B cell (primary cell): Measurements from ENCODE around the gene RMP24.

ENCODE experiments used
- ATAC-seq: fragments of 200-7000 bp; cut with Tn5 transposase; one replicate; pipeline ENCODE4 v1.10.0; 2021; ENCODE audit warnings: low read depth, mild to moderate bottlenecking, moderate number of reproducible peaks, moderate library complexity
- CTCF ChIA-PET: fragments of 350-600 bp; sonication (Branson Sonifier 250); formaldehyde crosslinking; loops from one replicate; lab custom pipeline; 2021; ENCODE audit warnings: antibody characterized with exemption, inconsistent platforms; lab: Charles Lee
- POLR2A ChIA-PET: fragments of 350-600 bp; sonication (Branson Sonifier 250); formaldehyde crosslinking; loops from one replicate; lab custom pipeline; 2021; ENCODE audit warnings: antibody characterized with exemption; lab: Charles Lee
- DNase-seq: peaks from one replicate; pipeline ENCODE4 v3.0.0; 2013
- H2AFZ ChIP-seq: 2 replicates; pipeline ENCODE4 v1.6.1; 2012; ENCODE audit warnings: mild to moderate bottlenecking, low read depth, low read length; ENCODE audit not compliant: insufficient read depth, poor library complexity, severe bottlenecking
- H3K27ac ChIP-seq, 2 donors: 1 replicate in 1 of 2; 2 replicates in 1 of 2; pipeline ENCODE4 v1.5.1; 2012 to 2013; ENCODE audit warnings: low read length in 2 of 2, mild to moderate bottlenecking in 2 of 2, moderate library complexity in 1 of 2
- H3K27me3 ChIP-seq, 4 experiments: fragments of 200-600 bp in 1 of 4; sonication (generic) in 1 of 4; replicated peaks in 1 of 4; 1 replicate in 2 of 4; 2 replicates in 2 of 4; pipeline versions ENCODE4 v1.6.1 to v1.7.0; 2013 to 2016; ENCODE audit warnings: low read length in 3 of 4, mild to moderate bottlenecking in 2 of 4, mixed read lengths in 1 of 4, moderate library complexity in 1 of 4; ENCODE audit not compliant: insufficient read depth in 4 of 4, control insufficient read depth in 3 of 4; ENCODE audit errors: control extremely low read depth in 1 of 4
- H3K36me3 ChIP-seq, 2 experiments: replicated peaks in 1 of 2; 1 replicate in 1 of 2; 2 replicates in 1 of 2; pipeline versions ENCODE4 v1.6.1 to v1.7.1; 2013; ENCODE audit warnings: low read length in 1 of 2; ENCODE audit not compliant: insufficient read depth in 2 of 2, control insufficient read depth in 1 of 2; ENCODE audit errors: control extremely low read depth in 1 of 2, extremely low read depth in 1 of 2
- H3K4me1 ChIP-seq, 2 donors: fragments of 200-600 bp in 1 of 2; sonication (generic) in 1 of 2; 1 replicate in 1 of 2; 2 replicates in 1 of 2; pipeline versions ENCODE4 v1.5.1 to v1.6.1; 2013 to 2017; ENCODE audit warnings: low read length in 2 of 2; ENCODE audit not compliant: control insufficient read depth in 2 of 2, insufficient read depth in 2 of 2
- H3K4me2 ChIP-seq: replicated peaks from 2 replicates; pipeline ENCODE3; 2012; ENCODE audit warnings: mild to moderate bottlenecking, low read depth, low read length; ENCODE audit not compliant: poor library complexity, severe bottlenecking
- H3K4me3 ChIP-seq, 5 experiments: fragments of 200-600 bp in 1 of 5; sonication (generic) in 1 of 5; 1 replicate in 3 of 5; 2 replicates in 2 of 5; pipeline versions ENCODE4 v1.5.1 to v1.7.0; 2011 to 2016; ENCODE audit warnings: low read length in 4 of 5, mild to moderate bottlenecking in 4 of 5, low read depth in 2 of 5, control low read depth in 1 of 5, moderate library complexity in 1 of 5; ENCODE audit not compliant: insufficient read depth in 1 of 5; ENCODE audit errors: control extremely low read depth in 1 of 5, extremely low read depth in 1 of 5
- H3K79me2 ChIP-seq: fragments of 200-600 bp; sonication (generic); one replicate; pipeline ENCODE4 v1.6.0; 2016; ENCODE audit warnings: low read length; ENCODE audit not compliant: control insufficient read depth, insufficient read depth
- H3K9ac ChIP-seq: fragments of 200-600 bp; sonication (generic); 2 replicates; pipeline ENCODE4 v1.6.1; 2017; ENCODE audit warnings: mild to moderate bottlenecking, low read length, moderate library complexity
- H3K9me3 ChIP-seq, 3 donors: one replicate each; pipeline versions ENCODE4 v1.6.1 to v1.7.1; 2013; ENCODE audit warnings: low read length in 2 of 3; ENCODE audit not compliant: control insufficient read depth in 2 of 3, insufficient read depth in 1 of 3; ENCODE audit errors: control extremely low read depth in 1 of 3
- H4K20me1 ChIP-seq: 2 replicates; pipeline ENCODE4 v1.6.0; 2012; ENCODE audit warnings: mild to moderate bottlenecking, low read length; ENCODE audit not compliant: insufficient read depth, control insufficient read depth, poor library complexity, severe bottlenecking
- H3K27ac Mint-ChIP-seq: one replicate; pipeline ENCODE4 v1.8.0; 2021; ENCODE audit warnings: mixed read lengths
- H3K27me3 Mint-ChIP-seq: one replicate; pipeline ENCODE4 v1.8.0; 2021; ENCODE audit warnings: mixed read lengths
- H3K4me1 Mint-ChIP-seq: one replicate; pipeline ENCODE4 v1.8.0; 2021; ENCODE audit warnings: mixed read lengths
- H3K4me3 Mint-ChIP-seq: one replicate; pipeline ENCODE4 v1.8.0; 2021; ENCODE audit warnings: mixed read lengths
- H3K9me3 Mint-ChIP-seq: one replicate; pipeline ENCODE4 v1.8.0; 2022; ENCODE audit warnings: mixed read lengths; ENCODE audit not compliant: insufficient read depth
- CTCF ChIP-seq: fragments of 200-600 bp; IDR thresholded peaks from one replicate; pipeline ENCODE4 v1.8.0; 2022; ENCODE audit warnings: antibody characterized with exemption, mild to moderate bottlenecking
- EZH2 ChIP-seq: IDR thresholded peaks from 2 replicates; pipeline ENCODE4 v1.6.1; 2012; ENCODE audit warnings: borderline replicate concordance, low read depth, mild to moderate bottlenecking, moderate library complexity, low read length; ENCODE audit not compliant: insufficient read depth, poor library complexity, severe bottlenecking
- WGBS: methylation state at CpG from one replicate; pipeline ENCODE4 v1.1.5; 2013; ENCODE audit warnings: missing lambda C conversion rate; ENCODE audit not compliant: insufficient coverage; 5-methylcytosine and 5-hydroxymethylcytosine counted together
- intact Hi-C: fragments of 100-400 bp; cut with micrococcal nuclease; formaldehyde crosslinking; loops from one replicate; pipeline ENCODE4 v1.10.0; 2022

Gene RMP24

GRCh38 chr18:35938562-35938961 lies 33.9 kb upstream of the RMP24 start:
- no peak for ATAC-seq
- no peak overlapping the region for H3K4me3 Mint-ChIP-seq
- Histone ChIP-seq H4K20me1 (no peaks in the 10 kb centered on the region), H3K4me3 (no peak overlapping the region), H3K27ac (no peak overlapping the region), H3K9me3 (no peaks in the 10 kb centered on the region), H3K9ac (no peak overlapping the region), H3K4me2 (no peak overlapping the region), H3K4me1 (no peaks in the 10 kb centered on the region), H3K27me3 (no peaks in the 10 kb centered on the region), H3K36me3 (no peaks in the 10 kb centered on the region), H2AFZ (no peak overlapping the region), H3K79me2 (no peaks in the 10 kb centered on the region)
- no peaks in the 10 kb centered on the region for H3K9me3 Mint-ChIP-seq
- intact Hi-C loops: no loop called here
- H3K27me3 Mint-ChIP-seq: peaks cover 9% of the 10 kb centered on the region
- POLR2A ChIA-PET: no interaction called here
- no peak overlapping the region for H3K27ac Mint-ChIP-seq
- TF ChIP-seq CTCF (no peak), EZH2 (no peak)
- WGBS: no CpG with 5 or more reads among the region's 1 CpG
- CTCF ChIA-PET: interaction anchor here (0.8 to 1.1 kb wide), 2 partner anchors 183 to 346 kb away, joined by 3 to 4 read pairs; no protein-coding TSS in a partner anchor
- DNase-seq: no peak
- no peaks in the 10 kb centered on the region for H3K4me1 Mint-ChIP-seq

DNA sequence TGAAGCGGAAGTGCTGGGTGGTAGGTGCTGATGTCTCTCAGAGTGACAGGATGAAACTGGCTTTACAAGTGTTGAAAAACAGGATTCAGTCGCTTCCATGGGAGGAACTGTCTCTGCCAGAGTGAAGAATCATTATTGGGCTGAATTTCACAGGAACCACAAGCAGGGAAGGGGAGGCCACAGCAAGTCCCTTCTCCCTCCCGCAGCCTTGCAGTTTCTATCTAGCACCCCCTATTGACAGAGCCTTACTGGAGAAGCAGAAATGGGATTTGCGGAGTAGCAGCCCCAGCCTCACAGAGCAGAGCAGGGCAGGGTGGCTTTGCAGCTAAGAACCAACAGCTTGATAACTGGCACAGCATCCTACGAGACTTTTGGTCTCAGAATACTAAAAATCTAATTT lies 33.3 kb upstream of the RMP24 start:
- no peaks in the 10 kb centered on the region for H3K27me3 ChIP-seq
- H3K9me3 ChIP-seq: no peaks in the 10 kb centered on the region
- ATAC-seq: no peak
- no peaks in the 10 kb centered on the region for H3K79me2 ChIP-seq
- no peak for TF ChIP-seq EZH2
- no peak for TF ChIP-seq CTCF
- CTCF ChIA-PET: interaction anchor here (1.1 kb wide), 1 partner anchor 345 kb away, joined by 4 read pairs; no protein-coding TSS in a partner anchor
- no peak overlapping the region for H3K9ac ChIP-seq
- POLR2A ChIA-PET: no interaction called here
- no peaks in the 10 kb centered on the region for H4K20me1 ChIP-seq
- DNase-seq: no peak
- Mint-ChIP-seq H3K4me1 (no peaks in the 10 kb centered on the region), H3K4me3 (no peak overlapping the region), H3K9me3 (no peaks in the 10 kb centered on the region), H3K27ac (no peak overlapping the region), H3K27me3 (peaks cover 9% of the 10 kb centered on the region)
- H3K4me1 ChIP-seq: no peaks in the 10 kb centered on the region
- no peaks in the 10 kb centered on the region for H3K36me3 ChIP-seq
- 53% methylated on average over 4 of the region's 5 CpGs for WGBS
- no peak overlapping the region for H2AFZ ChIP-seq
- no peak overlapping the region for H3K27ac ChIP-seq
- H3K4me3 ChIP-seq: no peak overlapping the region
- no peak overlapping the region for H3K4me2 ChIP-seq
- intact Hi-C loops: no loop called here
